GM23338 (cell line): ENCODE measurements around the gene ATP5PB. TPM values are rescaled to one million over a fixed set of nuclear protein-coding genes. Genes with fewer than 3 reads are reported as not detected.

Experiments
- ATAC-seq: fragments of 200-7000 bp; cut with Tn5 transposase; 3 replicates; pipeline ENCODE4 v1.9.1; 2020
- DNase-seq: peaks from one replicate; pipeline ENCODE4 v3.0.0-alpha.2; 2015; ENCODE audit warnings: low spot score
- H2AFZ ChIP-seq: fragments of 200-600 bp; sonication (generic); 2 replicates; pipeline ENCODE4 v1.8.0; 2016; ENCODE audit warnings: antibody characterized with exemption, mild to moderate bottlenecking, moderate library complexity
- H3F3A ChIP-seq: fragments of 200-600 bp; sonication (generic); replicated peaks from 2 replicates; pipeline ENCODE4 v1.8.0; 2017; ENCODE audit warnings: antibody characterized with exemption, mixed run types, low read depth
- H3K27ac ChIP-seq: fragments of 200-600 bp; sonication (generic); 2 replicates; pipeline ENCODE4 v1.6.1; 2016; ENCODE audit warnings: low read depth
- H3K27me3 ChIP-seq: fragments of 200-600 bp; sonication (generic); 2 replicates; pipeline ENCODE4 v1.8.0; 2016; ENCODE audit warnings: mild to moderate bottlenecking, mixed run types, moderate library complexity; ENCODE audit not compliant: insufficient read depth
- H3K36me3 ChIP-seq: fragments of 200-600 bp; sonication (generic); 2 replicates; pipeline ENCODE4 v1.8.0; 2016; ENCODE audit warnings: mild to moderate bottlenecking; ENCODE audit not compliant: insufficient read depth
- H3K4me1 ChIP-seq: fragments of 200-600 bp; sonication (generic); 2 replicates; pipeline ENCODE4 v1.8.0; 2016; ENCODE audit warnings: mild to moderate bottlenecking, moderate library complexity; ENCODE audit not compliant: insufficient read depth
- H3K4me2 ChIP-seq: fragments of 200-600 bp; sonication (generic); 2 replicates; pipeline ENCODE4 v1.7.1; 2017; ENCODE audit warnings: mixed run types
- H3K4me3 ChIP-seq: fragments of 200-600 bp; sonication (generic); 2 replicates; pipeline ENCODE4 v1.6.1; 2016; ENCODE audit warnings: mixed run types
- H3K79me2 ChIP-seq: fragments of 200-600 bp; sonication (generic); replicated peaks from 2 replicates; pipeline ENCODE4 v1.8.0; 2017; ENCODE audit warnings: mild to moderate bottlenecking; ENCODE audit not compliant: insufficient read depth
- H3K9me2 ChIP-seq: fragments of 200-600 bp; sonication (generic); 2 replicates; pipeline ENCODE4 v1.8.0; 2017; ENCODE audit not compliant: insufficient read depth
- H4K20me1 ChIP-seq: fragments of 200-600 bp; sonication (generic); replicated peaks from 2 replicates; pipeline ENCODE4 v1.8.0; 2017; ENCODE audit warnings: mild to moderate bottlenecking; ENCODE audit not compliant: insufficient read depth
- H3K27ac Mint-ChIP-seq: 2 replicates; pipeline ENCODE4 v1.8.0; 2020; ENCODE audit warnings: inconsistent platforms, mild to moderate bottlenecking, moderate library complexity, mixed read lengths
- H3K27me3 Mint-ChIP-seq: 3 replicates; pipeline ENCODE4 v1.8.0; 2022; ENCODE audit warnings: low read depth, mild to moderate bottlenecking, moderate library complexity, mixed read lengths, inconsistent platforms; ENCODE audit not compliant: insufficient read depth, poor library complexity
- H3K36me3 Mint-ChIP-seq: 3 replicates; pipeline ENCODE4 v1.8.0; 2021; ENCODE audit warnings: low read depth, mild to moderate bottlenecking, inconsistent platforms, moderate library complexity, mixed read lengths
- H3K4me1 Mint-ChIP-seq: 3 replicates; pipeline ENCODE4 v1.8.0; 2020; ENCODE audit warnings: mild to moderate bottlenecking, inconsistent platforms, mixed read lengths
- H3K4me3 Mint-ChIP-seq: 3 replicates; pipeline ENCODE4 v1.8.0; 2021; ENCODE audit warnings: moderate library complexity, mild to moderate bottlenecking, inconsistent platforms, mixed read lengths
- H3K9me3 Mint-ChIP-seq: 3 replicates; pipeline ENCODE4 v1.8.0; 2020; ENCODE audit warnings: moderate library complexity, mild to moderate bottlenecking, inconsistent platforms, mixed read lengths
- CREB1 ChIP-seq: fragments of 250-450 bp; sonication (Bioruptor Pico); IDR thresholded peaks from 2 replicates; pipeline ENCODE4 v1.5.0; 2020; ENCODE audit warnings: low read depth, mild to moderate bottlenecking, moderate library complexity
- EZH2 ChIP-seq: fragments of 200-600 bp; sonication (generic); IDR thresholded peaks from one replicate; pipeline ENCODE4 v1.8.0; 2017; ENCODE audit warnings: antibody characterized with exemption, mild to moderate bottlenecking, low read depth; ENCODE audit not compliant: unreplicated experiment
- EZH2phosphoT487 ChIP-seq: fragments of 200-600 bp; sonication (generic); IDR thresholded peaks from one replicate; pipeline ENCODE4 v1.8.1; 2018; ENCODE audit warnings: antibody characterized with exemption; ENCODE audit not compliant: unreplicated experiment
- JUNB ChIP-seq: IDR thresholded peaks from one replicate; pipeline ENCODE4 v1.6.1; 2016; ENCODE audit warnings: antibody characterized with exemption; ENCODE audit not compliant: unreplicated experiment
- NANOG ChIP-seq: IDR thresholded peaks from 2 replicates; pipeline ENCODE4 v1.6.1; 2016; ENCODE audit warnings: antibody characterized with exemption, borderline replicate concordance
- POLR2AphosphoS5 ChIP-seq: IDR thresholded peaks from 2 replicates; pipeline ENCODE4 v1.6.1; 2016; ENCODE audit warnings: antibody characterized with exemption, low read depth
- STAT1 ChIP-seq: IDR thresholded peaks from one replicate; pipeline ENCODE4 v1.6.1; 2016; ENCODE audit warnings: antibody characterized with exemption; ENCODE audit not compliant: unreplicated experiment
- ZNF114 ChIP-seq: fragments of 250-450 bp; sonication (Bioruptor Pico); IDR thresholded peaks from 2 replicates; pipeline ENCODE4 v1.5.0; 2020; ENCODE audit warnings: mild to moderate bottlenecking, moderate library complexity
- ZNF331 ChIP-seq: fragments of 250-450 bp; sonication (Bioruptor Pico); IDR thresholded peaks from 2 replicates; pipeline ENCODE4 v1.5.0; 2020; ENCODE audit warnings: low read depth, mild to moderate bottlenecking, moderate library complexity
- polyA plus RNA-seq: library from polyadenylated mRNA; unstranded; fragments of >200 nt; fragmentation: Nextera tagmentation; extraction: Ambion mirVana; gene quantifications from 2 replicates; pipeline ENCODE4 v1.2.1, GENCODE V29; 2016
- total RNA-seq: library from RNA; depleted of rRNA; stranded (reverse); fragments of >200 nt; shearing (Covaris generic); gene quantifications from 2 replicates; pipeline ENCODE4 v1.2.3, GENCODE V29; 2014
- TF ChIP-seq, protein P1 (sequence below): fragments of 250-450 bp; sonication (Bioruptor Pico); IDR thresholded peaks from 2 replicates; pipeline ENCODE4 v1.5.0; 2020; ENCODE audit warnings: mild to moderate bottlenecking, moderate library complexity
- TF ChIP-seq, protein P2 (sequence below): IDR thresholded peaks from one replicate; pipeline ENCODE4 v1.6.1; 2018; ENCODE audit warnings: antibody characterized with exemption; ENCODE audit not compliant: unreplicated experiment
- TF ChIP-seq, protein P3 (sequence below), 2 experiments: fragments of 200-600 bp in 1 of 2; sonication (generic) in 1 of 2; conservative IDR thresholded peaks; 2 replicates each; pipeline versions ENCODE4 v1.5.1 to v1.6.1; 2016 to 2017; ENCODE audit warnings: antibody characterized with exemption in 2 of 2, low read depth in 2 of 2, mild to moderate bottlenecking in 2 of 2, moderate library complexity in 1 of 2
- TF ChIP-seq, protein P4 (sequence below): IDR thresholded peaks from 2 replicates; pipeline ENCODE4 v1.6.1; 2016; ENCODE audit warnings: antibody characterized with exemption

Gene ATP5PB
- total and polyA plus RNA-seq, 2 experiments from 2014 or later: 279 to 300 TPM

DNA sequence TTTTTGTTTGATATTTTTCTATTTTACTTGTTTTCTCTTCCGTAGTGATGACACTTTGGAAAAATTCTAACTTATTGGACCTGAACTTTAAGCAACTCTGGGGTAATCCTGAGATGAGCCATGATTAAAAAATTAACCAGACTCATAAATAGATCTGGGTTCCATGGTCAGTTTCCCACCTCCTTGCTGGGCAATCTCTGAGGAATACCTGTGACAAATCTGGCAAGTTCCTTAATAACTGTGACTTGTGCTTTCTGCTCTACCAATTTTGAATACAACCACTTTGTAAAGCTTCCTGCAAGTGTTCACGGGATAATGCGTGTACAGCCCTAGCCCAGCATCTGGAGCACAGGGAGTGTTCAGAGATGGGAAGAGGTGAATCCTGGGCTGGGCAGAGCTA is 25.0 kb upstream of the ATP5PB start:
- DNase-seq (no peak), ATAC-seq (no peak)
- Mint-ChIP-seq H3K36me3 (no peaks in the 10 kb centered on the region), H3K27ac (no peak overlapping the region), H3K4me3 (no peak overlapping the region), H3K4me1 (no peaks in the 10 kb centered on the region), H3K27me3 (peaks cover 4% of the 10 kb centered on the region), H3K9me3 (no peaks in the 10 kb centered on the region)
- Histone ChIP-seq H3K4me2 (no peak overlapping the region), H3K27me3 (no peaks in the 10 kb centered on the region), H4K20me1 (no peaks in the 10 kb centered on the region; the same call in 1 of the 2 replicates), H2AFZ (no peak overlapping the region), H3K27ac (no peak overlapping the region), H3F3A (no peaks in the 10 kb centered on the region), H3K79me2 (no peaks in the 10 kb centered on the region), H3K9me2 (no peaks in the 10 kb centered on the region), H3K4me1 (no peaks in the 10 kb centered on the region), H3K36me3 (no peaks in the 10 kb centered on the region), H3K4me3 (no peak overlapping the region)
- TF ChIP-seq, protein P1, sequence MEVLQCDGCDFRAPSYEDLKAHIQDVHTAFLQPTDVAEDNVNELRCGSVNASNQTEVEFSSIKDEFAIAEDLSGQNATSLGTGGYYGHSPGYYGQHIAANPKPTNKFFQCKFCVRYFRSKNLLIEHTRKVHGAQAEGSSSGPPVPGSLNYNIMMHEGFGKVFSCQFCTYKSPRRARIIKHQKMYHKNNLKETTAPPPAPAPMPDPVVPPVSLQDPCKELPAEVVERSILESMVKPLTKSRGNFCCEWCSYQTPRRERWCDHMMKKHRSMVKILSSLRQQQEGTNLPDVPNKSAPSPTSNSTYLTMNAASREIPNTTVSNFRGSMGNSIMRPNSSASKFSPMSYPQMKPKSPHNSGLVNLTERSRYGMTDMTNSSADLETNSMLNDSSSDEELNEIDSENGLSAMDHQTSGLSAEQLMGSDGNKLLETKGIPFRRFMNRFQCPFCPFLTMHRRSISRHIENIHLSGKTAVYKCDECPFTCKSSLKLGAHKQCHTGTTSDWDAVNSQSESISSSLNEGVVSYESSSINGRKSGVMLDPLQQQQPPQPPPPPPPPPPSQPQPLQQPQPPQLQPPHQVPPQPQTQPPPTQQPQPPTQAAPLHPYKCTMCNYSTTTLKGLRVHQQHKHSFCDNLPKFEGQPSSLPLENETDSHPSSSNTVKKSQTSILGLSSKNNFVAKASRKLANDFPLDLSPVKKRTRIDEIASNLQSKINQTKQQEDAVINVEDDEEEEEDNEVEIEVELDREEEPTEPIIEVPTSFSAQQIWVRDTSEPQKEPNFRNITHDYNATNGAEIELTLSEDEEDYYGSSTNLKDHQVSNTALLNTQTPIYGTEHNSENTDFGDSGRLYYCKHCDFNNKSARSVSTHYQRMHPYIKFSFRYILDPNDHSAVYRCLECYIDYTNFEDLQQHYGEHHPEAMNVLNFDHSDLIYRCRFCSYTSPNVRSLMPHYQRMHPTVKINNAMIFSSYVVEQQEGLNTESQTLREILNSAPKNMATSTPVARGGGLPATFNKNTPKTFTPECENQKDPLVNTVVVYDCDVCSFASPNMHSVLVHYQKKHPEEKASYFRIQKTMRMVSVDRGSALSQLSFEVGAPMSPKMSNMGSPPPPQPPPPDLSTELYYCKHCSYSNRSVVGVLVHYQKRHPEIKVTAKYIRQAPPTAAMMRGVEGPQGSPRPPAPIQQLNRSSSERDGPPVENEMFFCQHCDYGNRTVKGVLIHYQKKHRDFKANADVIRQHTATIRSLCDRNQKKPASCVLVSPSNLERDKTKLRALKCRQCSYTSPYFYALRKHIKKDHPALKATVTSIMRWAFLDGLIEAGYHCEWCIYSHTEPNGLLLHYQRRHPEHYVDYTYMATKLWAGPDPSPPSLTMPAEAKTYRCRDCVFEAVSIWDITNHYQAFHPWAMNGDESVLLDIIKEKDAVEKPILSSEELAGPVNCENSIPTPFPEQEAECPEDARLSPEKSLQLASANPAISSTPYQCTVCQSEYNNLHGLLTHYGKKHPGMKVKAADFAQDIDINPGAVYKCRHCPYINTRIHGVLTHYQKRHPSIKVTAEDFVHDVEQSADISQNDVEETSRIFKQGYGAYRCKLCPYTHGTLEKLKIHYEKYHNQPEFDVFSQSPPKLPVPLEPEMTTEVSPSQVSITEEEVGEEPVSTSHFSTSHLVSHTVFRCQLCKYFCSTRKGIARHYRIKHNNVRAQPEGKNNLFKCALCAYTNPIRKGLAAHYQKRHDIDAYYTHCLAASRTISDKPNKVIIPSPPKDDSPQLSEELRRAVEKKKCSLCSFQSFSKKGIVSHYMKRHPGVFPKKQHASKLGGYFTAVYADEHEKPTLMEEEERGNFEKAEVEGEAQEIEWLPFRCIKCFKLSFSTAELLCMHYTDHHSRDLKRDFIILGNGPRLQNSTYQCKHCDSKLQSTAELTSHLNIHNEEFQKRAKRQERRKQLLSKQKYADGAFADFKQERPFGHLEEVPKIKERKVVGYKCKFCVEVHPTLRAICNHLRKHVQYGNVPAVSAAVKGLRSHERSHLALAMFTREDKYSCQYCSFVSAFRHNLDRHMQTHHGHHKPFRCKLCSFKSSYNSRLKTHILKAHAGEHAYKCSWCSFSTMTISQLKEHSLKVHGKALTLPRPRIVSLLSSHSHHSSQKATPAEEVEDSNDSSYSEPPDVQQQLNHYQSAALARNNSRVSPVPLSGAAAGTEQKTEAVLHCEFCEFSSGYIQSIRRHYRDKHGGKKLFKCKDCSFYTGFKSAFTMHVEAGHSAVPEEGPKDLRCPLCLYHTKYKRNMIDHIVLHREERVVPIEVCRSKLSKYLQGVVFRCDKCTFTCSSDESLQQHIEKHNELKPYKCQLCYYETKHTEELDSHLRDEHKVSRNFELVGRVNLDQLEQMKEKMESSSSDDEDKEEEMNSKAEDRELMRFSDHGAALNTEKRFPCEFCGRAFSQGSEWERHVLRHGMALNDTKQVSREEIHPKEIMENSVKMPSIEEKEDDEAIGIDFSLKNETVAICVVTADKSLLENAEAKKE: no peak
- no peak for TF ChIP-seq CREB1
- TF ChIP-seq, protein P2, sequence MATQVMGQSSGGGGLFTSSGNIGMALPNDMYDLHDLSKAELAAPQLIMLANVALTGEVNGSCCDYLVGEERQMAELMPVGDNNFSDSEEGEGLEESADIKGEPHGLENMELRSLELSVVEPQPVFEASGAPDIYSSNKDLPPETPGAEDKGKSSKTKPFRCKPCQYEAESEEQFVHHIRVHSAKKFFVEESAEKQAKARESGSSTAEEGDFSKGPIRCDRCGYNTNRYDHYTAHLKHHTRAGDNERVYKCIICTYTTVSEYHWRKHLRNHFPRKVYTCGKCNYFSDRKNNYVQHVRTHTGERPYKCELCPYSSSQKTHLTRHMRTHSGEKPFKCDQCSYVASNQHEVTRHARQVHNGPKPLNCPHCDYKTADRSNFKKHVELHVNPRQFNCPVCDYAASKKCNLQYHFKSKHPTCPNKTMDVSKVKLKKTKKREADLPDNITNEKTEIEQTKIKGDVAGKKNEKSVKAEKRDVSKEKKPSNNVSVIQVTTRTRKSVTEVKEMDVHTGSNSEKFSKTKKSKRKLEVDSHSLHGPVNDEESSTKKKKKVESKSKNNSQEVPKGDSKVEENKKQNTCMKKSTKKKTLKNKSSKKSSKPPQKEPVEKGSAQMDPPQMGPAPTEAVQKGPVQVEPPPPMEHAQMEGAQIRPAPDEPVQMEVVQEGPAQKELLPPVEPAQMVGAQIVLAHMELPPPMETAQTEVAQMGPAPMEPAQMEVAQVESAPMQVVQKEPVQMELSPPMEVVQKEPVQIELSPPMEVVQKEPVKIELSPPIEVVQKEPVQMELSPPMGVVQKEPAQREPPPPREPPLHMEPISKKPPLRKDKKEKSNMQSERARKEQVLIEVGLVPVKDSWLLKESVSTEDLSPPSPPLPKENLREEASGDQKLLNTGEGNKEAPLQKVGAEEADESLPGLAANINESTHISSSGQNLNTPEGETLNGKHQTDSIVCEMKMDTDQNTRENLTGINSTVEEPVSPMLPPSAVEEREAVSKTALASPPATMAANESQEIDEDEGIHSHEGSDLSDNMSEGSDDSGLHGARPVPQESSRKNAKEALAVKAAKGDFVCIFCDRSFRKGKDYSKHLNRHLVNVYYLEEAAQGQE: no peak
- TF ChIP-seq, protein P3, sequence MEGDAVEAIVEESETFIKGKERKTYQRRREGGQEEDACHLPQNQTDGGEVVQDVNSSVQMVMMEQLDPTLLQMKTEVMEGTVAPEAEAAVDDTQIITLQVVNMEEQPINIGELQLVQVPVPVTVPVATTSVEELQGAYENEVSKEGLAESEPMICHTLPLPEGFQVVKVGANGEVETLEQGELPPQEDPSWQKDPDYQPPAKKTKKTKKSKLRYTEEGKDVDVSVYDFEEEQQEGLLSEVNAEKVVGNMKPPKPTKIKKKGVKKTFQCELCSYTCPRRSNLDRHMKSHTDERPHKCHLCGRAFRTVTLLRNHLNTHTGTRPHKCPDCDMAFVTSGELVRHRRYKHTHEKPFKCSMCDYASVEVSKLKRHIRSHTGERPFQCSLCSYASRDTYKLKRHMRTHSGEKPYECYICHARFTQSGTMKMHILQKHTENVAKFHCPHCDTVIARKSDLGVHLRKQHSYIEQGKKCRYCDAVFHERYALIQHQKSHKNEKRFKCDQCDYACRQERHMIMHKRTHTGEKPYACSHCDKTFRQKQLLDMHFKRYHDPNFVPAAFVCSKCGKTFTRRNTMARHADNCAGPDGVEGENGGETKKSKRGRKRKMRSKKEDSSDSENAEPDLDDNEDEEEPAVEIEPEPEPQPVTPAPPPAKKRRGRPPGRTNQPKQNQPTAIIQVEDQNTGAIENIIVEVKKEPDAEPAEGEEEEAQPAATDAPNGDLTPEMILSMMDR (conservative IDR thresholded peaks at IDR 0.05; ENCODE audit: low read depth in 2 of 2): no peak
- TF ChIP-seq JUNB: no peak
- TF ChIP-seq STAT1: no peak
- TF ChIP-seq NANOG: no peak
- TF ChIP-seq, protein P4, sequence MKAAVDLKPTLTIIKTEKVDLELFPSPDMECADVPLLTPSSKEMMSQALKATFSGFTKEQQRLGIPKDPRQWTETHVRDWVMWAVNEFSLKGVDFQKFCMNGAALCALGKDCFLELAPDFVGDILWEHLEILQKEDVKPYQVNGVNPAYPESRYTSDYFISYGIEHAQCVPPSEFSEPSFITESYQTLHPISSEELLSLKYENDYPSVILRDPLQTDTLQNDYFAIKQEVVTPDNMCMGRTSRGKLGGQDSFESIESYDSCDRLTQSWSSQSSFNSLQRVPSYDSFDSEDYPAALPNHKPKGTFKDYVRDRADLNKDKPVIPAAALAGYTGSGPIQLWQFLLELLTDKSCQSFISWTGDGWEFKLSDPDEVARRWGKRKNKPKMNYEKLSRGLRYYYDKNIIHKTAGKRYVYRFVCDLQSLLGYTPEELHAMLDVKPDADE: no peak
- no peak for TF ChIP-seq EZH2phosphoT487
- no peak for TF ChIP-seq EZH2
- TF ChIP-seq ZNF331 (CRISPR knock-in tag): no peak
- TF ChIP-seq ZNF114 (CRISPR knock-in tag): no peak
- no peak for TF ChIP-seq POLR2AphosphoS5
